T-cell (primary cell): Measurements from ENCODE around the gene SMAD3. TPM values are rescaled to one million over a fixed set of nuclear protein-coding genes. Genes with fewer than 3 reads are reported as not detected.

Experiments
- ATAC-seq, 4 experiments: fragments of 200-7000 bp in 3 of 4; fragments of 150-1000 bp in 1 of 4; cut with Tn5 transposase; replicated peaks in 1 of 4; 1 replicate in 3 of 4; 2 replicates in 1 of 4; pipeline ENCODE4 v1.10.0; 2021; ENCODE audit warnings: moderate library complexity in 3 of 4, mild to moderate bottlenecking in 2 of 4, moderate number of reproducible peaks in 1 of 4
- CTCF ChIA-PET, 2 donors: fragments of 300-600 bp; sonication (Branson Sonifier 250); formaldehyde crosslinking; loops; one replicate each; lab custom pipeline; 2022; ENCODE audit warnings: antibody characterized with exemption in 2 of 2; lab: Charles Lee
- POLR2A ChIA-PET, 2 donors: fragments of 300-600 bp; sonication (Branson Sonifier 250); formaldehyde crosslinking; loops; one replicate each; lab custom pipeline; 2022; ENCODE audit warnings: antibody characterized with exemption in 2 of 2; lab: Charles Lee
- DNase-seq, 35 experiments: peaks; one replicate each; pipeline versions ENCODE4 v3.0.0 to v3.0.0-alpha.2; 2013 to 2023
- H3K27ac ChIP-seq: one replicate; pipeline ENCODE4 v1.5.1; 2013; ENCODE audit warnings: low read length
- H3K27me3 ChIP-seq, 2 experiments: replicated peaks in 1 of 2; 1 replicate in 1 of 2; 2 replicates in 1 of 2; pipeline versions ENCODE4 v1.6.1 to v1.7.0; 2013; ENCODE audit warnings: low read length in 1 of 2, mixed read lengths in 1 of 2; ENCODE audit not compliant: control insufficient read depth in 2 of 2, insufficient read depth in 2 of 2; ENCODE audit errors: extremely low read depth in 1 of 2
- H3K36me3 ChIP-seq, 2 donors: 1 replicate in 1 of 2; 2 replicates in 1 of 2; pipeline versions ENCODE4 v1.6.1 to v1.7.0; 2013; ENCODE audit warnings: low read length in 1 of 2; ENCODE audit not compliant: control insufficient read depth in 2 of 2, insufficient read depth in 1 of 2; ENCODE audit errors: extremely low read depth in 1 of 2
- H3K4me1 ChIP-seq, 2 experiments: 1 replicate in 1 of 2; 2 replicates in 1 of 2; pipeline versions ENCODE4 v1.6.1 to v1.7.0; 2013; ENCODE audit warnings: low read length in 2 of 2, mixed read lengths in 1 of 2; ENCODE audit not compliant: insufficient read depth in 2 of 2, control insufficient read depth in 1 of 2; ENCODE audit errors: extremely low read depth in 1 of 2
- H3K4me3 ChIP-seq, 2 donors: 1 replicate in 1 of 2; 2 replicates in 1 of 2; pipeline versions ENCODE4 v1.5.1 to v1.7.0; 2013; ENCODE audit warnings: mild to moderate bottlenecking in 2 of 2, low read length in 1 of 2, moderate library complexity in 1 of 2; ENCODE audit not compliant: control insufficient read depth in 1 of 2; ENCODE audit errors: extremely low read depth in 1 of 2
- H3K9me3 ChIP-seq: 2 replicates; pipeline ENCODE4 v1.7.0; 2013
- H3K27ac Mint-ChIP-seq, 2 donors: one replicate each; pipeline ENCODE4 v1.8.0; 2020 to 2021; ENCODE audit warnings: mild to moderate bottlenecking in 2 of 2, mixed read lengths in 2 of 2
- H3K27me3 Mint-ChIP-seq, 2 donors: one replicate each; pipeline ENCODE4 v1.8.0; 2021 to 2022; ENCODE audit warnings: mixed read lengths in 2 of 2
- H3K36me3 Mint-ChIP-seq: one replicate; pipeline ENCODE4 v1.8.0; 2021; ENCODE audit warnings: mixed read lengths
- H3K4me1 Mint-ChIP-seq, 3 donors: one replicate each; pipeline ENCODE4 v1.8.0; 2020 to 2022; ENCODE audit warnings: mixed read lengths in 3 of 3, mild to moderate bottlenecking in 1 of 3
- H3K4me3 Mint-ChIP-seq, 3 donors: one replicate each; pipeline ENCODE4 v1.8.0; 2020 to 2022; ENCODE audit warnings: mild to moderate bottlenecking in 3 of 3, mixed read lengths in 3 of 3, moderate library complexity in 3 of 3
- H3K9me3 Mint-ChIP-seq, 3 donors: one replicate each; pipeline ENCODE4 v1.8.0; 2020 to 2022; ENCODE audit warnings: mixed read lengths in 3 of 3
- WGBS: methylation state at CpG from one replicate; pipeline ENCODE4 v1.1.5; 2013; ENCODE audit warnings: missing lambda C conversion rate; ENCODE audit not compliant: insufficient coverage; 5-methylcytosine and 5-hydroxymethylcytosine counted together
- total RNA-seq, 35 experiments: library from RNA in 6 of 35; stranded (reverse) in 6 of 35; fragments of 120-200 nt in 1 of 35; gene quantifications; one replicate each; pipeline versions ENCODE4 v1.2.1 to v1.2.4 and lab custom pipeline; 2013 to 2026

The SMAD3 gene
- total RNA-seq, 5 donors from 2014 or later (not counting 1 experiment from before 2014, with no cell fraction given), result 55.4 to 159 (median 110) TPM

- H3K36me3 Mint-ChIP-seq, result peaks cover 32% of the 10 kb centered on the region
Measured at GRCh38 chr15:67091071-67091979, 25.9 kb downstream of the SMAD3 start.

GRCh38 chr15:67091980-67092677 is 26.7 kb downstream of the SMAD3 start:
- CTCF ChIA-PET, result interaction anchor here in 1 of 2 donors (0.9 kb wide), 1 partner anchor 32 kb away, joined by 3 read pairs; no protein-coding TSS in a partner anchor
- DNase-seq, result no peak

More at GRCh38 chr15:67091071-67091979, 25.9 kb downstream of the SMAD3 start:
- Histone ChIP-seq H3K27me3 (no peaks in the 10 kb centered on the region), H3K36me3 (peaks cover 0 to 16% of the 10 kb centered on the region in 2 donors), H3K4me1 (peaks cover 15 to 93% of the 10 kb centered on the region in 2 experiments), H3K4me3 (no peak overlapping the region), H3K27ac (peak overlapping the region; percentile 89), H3K9me3 (no peaks in the 10 kb centered on the region)
- peak overlapping the region; percentile 74 to 92 for H3K27ac Mint-ChIP-seq
- POLR2A ChIA-PET, result interaction anchor here in 1 of 2 donors (0.6 kb wide), 1 partner anchor 1186 kb away, joined by 4 read pairs; the partner anchor contains the start of gene FEM1B
- no peaks in the 10 kb centered on the region for H3K27me3 Mint-ChIP-seq
- peaks cover 69 to 99% (median 95%) of the 10 kb centered on the region in 3 donors for H3K4me1 Mint-ChIP-seq
- DNase-seq (peak in 34 of 35 experiments; percentile 40 to 83 (median 58)), ATAC-seq (peak; percentile 78 to 88 (median 84))
- peak overlapping the region; percentile 58 to 76 (median 61) for H3K4me3 Mint-ChIP-seq
- 57% methylated on average over 6 of the region's 14 CpGs for WGBS
- CTCF ChIA-PET, result interaction anchor here (0.6 kb wide), 2 partner anchors 10 to 49 kb away, joined by 3 read pairs; no protein-coding TSS in a partner anchor
- no peaks in the 10 kb centered on the region for H3K9me3 Mint-ChIP-seq

GRCh38 chr15:67092752-67093503 is 27.5 kb downstream of the SMAD3 start:
- H3K36me3 Mint-ChIP-seq, result peaks cover 34% of the 10 kb centered on the region
- peaks cover 0 to 16% of the 10 kb centered on the region in 2 donors for H3K36me3 ChIP-seq
- 98% methylated on average over 9 of the region's 9 CpGs for WGBS
- DNase-seq, result no peak
- no peak overlapping the region for H3K4me3 Mint-ChIP-seq
- H3K4me1 Mint-ChIP-seq, result peaks cover 53 to 99% (median 94%) of the 10 kb centered on the region in 3 donors
- no peak overlapping the region for H3K4me3 ChIP-seq
- H3K9me3 Mint-ChIP-seq, result no peaks in the 10 kb centered on the region
- peak overlapping the region; percentile 77 to 82 for H3K27ac Mint-ChIP-seq
- H3K4me1 ChIP-seq, result peaks cover 7 to 92% of the 10 kb centered on the region in 2 experiments
- no peak for ATAC-seq
- POLR2A ChIA-PET, result interaction anchor here in 1 of 2 donors (0.5 kb wide), 1 partner anchor 9 kb away, joined by 5 read pairs; no protein-coding TSS in a partner anchor
- no peaks in the 10 kb centered on the region for H3K27me3 ChIP-seq
- CTCF ChIA-PET, result interaction anchor here in 1 of 2 donors (0.9 kb wide), 1 partner anchor 31 kb away, joined by 3 read pairs; no protein-coding TSS in a partner anchor
- no peaks in the 10 kb centered on the region for H3K9me3 ChIP-seq
- H3K27me3 Mint-ChIP-seq, result no peaks in the 10 kb centered on the region
- H3K27ac ChIP-seq, result peak overlapping the region; percentile 89

More at GRCh38 chr15:67091980-67092677, 26.7 kb downstream of the SMAD3 start:
- Mint-ChIP-seq H3K4me1 (peaks cover 61 to 99% (median 94%) of the 10 kb centered on the region in 3 donors), H3K27me3 (no peaks in the 10 kb centered on the region), H3K36me3 (peaks cover 36% of the 10 kb centered on the region), H3K4me3 (peak overlapping the region in 1 of 3 donors; percentile 58), H3K9me3 (no peaks in the 10 kb centered on the region), H3K27ac (peak overlapping the region; percentile 77 to 92)
- 57% methylated on average over 6 of the region's 7 CpGs for WGBS
- Histone ChIP-seq H3K9me3 (no peaks in the 10 kb centered on the region), H3K36me3 (peaks cover 0 to 16% of the 10 kb centered on the region in 2 donors), H3K27me3 (no peaks in the 10 kb centered on the region), H3K27ac (peak overlapping the region; percentile 89), H3K4me1 (peaks cover 8 to 92% of the 10 kb centered on the region in 2 experiments), H3K4me3 (no peak overlapping the region)
- ATAC-seq, result no peak
- POLR2A ChIA-PET, result interaction anchor here in 1 of 2 donors (0.6 kb wide), 1 partner anchor 1185 kb away, joined by 4 read pairs; the partner anchor contains the start of gene FEM1B

- no peak overlapping the region for H3K27ac ChIP-seq
- CTCF ChIA-PET, result no interaction called here
- no peaks in the 10 kb centered on the region for H3K9me3 ChIP-seq
- POLR2A ChIA-PET, result no interaction called here
- Mint-ChIP-seq H3K36me3 (peaks cover 35% of the 10 kb centered on the region), H3K27ac (peak overlapping the region; percentile 77 to 82), H3K27me3 (no peaks in the 10 kb centered on the region), H3K4me1 (peaks cover 47 to 99% (median 95%) of the 10 kb centered on the region in 3 donors), H3K9me3 (no peaks in the 10 kb centered on the region), H3K4me3 (no peak overlapping the region)
- DNase-seq (peak in 1 of 35 experiments; percentile 46), ATAC-seq (no peak)
- H3K27me3 ChIP-seq, result no peaks in the 10 kb centered on the region
- no peak overlapping the region for H3K4me3 ChIP-seq
- H3K36me3 ChIP-seq, result peaks cover 0 to 16% of the 10 kb centered on the region in 2 donors
- WGBS, result 98% methylated on average over 5 of the region's 7 CpGs
- peaks cover 5 to 92% of the 10 kb centered on the region in 2 experiments for H3K4me1 ChIP-seq
Measured at GRCh38 chr15:67093504-67093862, 28.1 kb downstream of the SMAD3 start.

GRCh38 chr15:67094001-67094826 is 28.8 kb downstream of the SMAD3 start:
- Mint-ChIP-seq H3K4me1 (peaks cover 45 to 99% (median 95%) of the 10 kb centered on the region in 3 donors), H3K36me3 (peaks cover 39% of the 10 kb centered on the region), H3K27ac (peak overlapping the region in 1 of 2 donors; percentile 77), H3K27me3 (no peaks in the 10 kb centered on the region), H3K4me3 (no peak overlapping the region), H3K9me3 (no peaks in the 10 kb centered on the region)
- peaks cover 0 to 16% of the 10 kb centered on the region in 2 donors for H3K36me3 ChIP-seq
- ChIA-PET CTCF (no interaction called here), POLR2A (interaction anchor here in 1 of 2 donors (0.6 kb wide), 1 partner anchor 57 kb away, joined by 6 read pairs; no protein-coding TSS in a partner anchor)
- 98% methylated on average over 4 of the region's 15 CpGs for WGBS
- DNase-seq (no peak), ATAC-seq (no peak)
- peaks cover 5 to 94% of the 10 kb centered on the region in 2 experiments for H3K4me1 ChIP-seq
- no peak overlapping the region for H3K4me3 ChIP-seq
- no peaks in the 10 kb centered on the region for H3K27me3 ChIP-seq
- H3K9me3 ChIP-seq, result no peaks in the 10 kb centered on the region
- H3K27ac ChIP-seq, result no peak overlapping the region
